Esophagus mucosa (tissue), 1 donor: Measurements from ENCODE around the gene ZBTB7A. TPM values are rescaled to one million over a fixed set of nuclear protein-coding genes. Genes with fewer than 3 reads are reported as not detected.
A peak's percentile ranks its signal among the peaks of the same experiment; 100 is the strongest.

Experiments used
- ATAC-seq: fragments of 200-7000 bp; cut with Tn5 transposase; one replicate; pipeline ENCODE4 v1.9.1; 2020
- total RNA-seq: library from RNA; stranded (reverse); gene quantifications from one replicate; pipeline ENCODE4 v1.2.4, GENCODE V29; 2023
- donor health status: DM: yes; HTN: yes; CAD: no.

Gene ZBTB7A
- total RNA-seq, 1 donor from 2014 or later: 53.7 TPM

DNA sequence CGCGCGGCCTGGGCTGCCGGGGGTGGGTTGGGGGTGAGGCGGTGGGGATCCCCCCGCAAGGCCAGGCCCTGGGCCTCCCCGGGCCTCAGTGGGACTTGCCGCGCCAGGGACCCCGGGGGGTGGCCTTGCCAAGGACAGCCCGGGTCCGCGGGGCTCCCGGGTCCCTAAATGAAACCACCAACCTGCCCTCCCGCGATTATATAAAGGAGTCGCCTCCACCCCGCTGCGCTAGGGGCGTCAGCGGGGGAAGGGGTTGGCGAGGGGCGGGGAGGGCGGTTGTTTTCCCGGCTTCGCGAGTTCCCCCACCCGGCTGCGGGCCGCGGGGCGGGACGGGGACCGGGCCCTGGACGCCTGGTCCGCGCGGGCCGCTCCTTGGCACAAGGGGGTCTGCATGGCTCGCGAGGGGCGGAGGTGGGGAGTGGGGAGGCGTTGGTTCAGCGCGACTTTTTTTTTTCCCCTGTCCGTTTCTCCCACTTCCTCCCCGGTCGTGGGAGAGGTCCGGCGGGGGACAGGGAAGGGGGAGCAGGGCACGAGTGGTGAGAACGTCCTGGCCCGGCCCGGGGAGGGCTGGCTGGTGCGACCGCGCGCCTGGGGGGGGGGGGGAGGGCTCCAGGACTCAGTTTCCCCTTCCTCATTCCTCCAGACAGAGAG is 822 bp upstream of the ZBTB7A start:
- no peak for ATAC-seq

GRCh38 chr19:4066176-4066606 is 508 bp downstream of the ZBTB7A start:
- ATAC-seq: no peak

- peak; percentile 75 for ATAC-seq
Observed at GRCh38 chr19:4065430-4066175, 1.1 kb downstream of the ZBTB7A start.

DNA sequence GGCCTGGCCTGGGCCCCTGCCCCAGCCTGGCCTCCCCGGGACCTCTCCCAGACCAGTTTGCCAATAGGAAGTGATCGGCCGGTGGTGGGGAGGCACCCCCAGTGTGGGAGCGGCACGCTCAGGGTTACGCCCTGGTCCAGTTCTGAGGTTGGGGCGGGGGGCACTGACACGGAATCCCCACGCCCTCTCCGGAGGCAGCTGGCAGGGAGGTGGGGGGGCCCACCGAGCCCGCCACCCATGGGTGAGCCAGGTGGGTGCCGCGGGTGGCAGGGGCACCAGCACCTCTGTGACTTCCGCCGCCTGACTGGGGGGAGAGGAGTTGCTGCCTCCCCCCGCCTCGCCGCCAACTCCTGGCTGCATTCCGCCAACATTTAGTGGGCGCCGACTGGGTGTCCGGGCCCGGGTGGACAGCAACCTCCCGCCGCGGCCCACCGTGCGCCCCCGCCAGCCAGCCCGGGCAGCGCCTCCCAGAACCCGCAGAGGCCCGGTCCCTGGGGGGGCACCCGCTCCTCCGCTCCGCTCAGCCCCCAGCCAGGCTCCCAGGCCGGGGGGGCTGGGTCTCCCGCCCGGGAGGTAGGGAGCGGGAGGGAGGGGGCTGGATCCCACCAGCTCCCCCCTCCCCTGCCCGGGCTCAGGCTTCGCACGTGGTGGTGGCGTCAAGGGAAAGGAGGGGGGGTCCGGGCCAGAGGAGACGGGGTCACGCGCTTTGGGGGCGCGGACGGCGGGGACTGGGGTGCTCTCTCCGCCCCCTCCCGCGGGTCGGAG is 2.0 kb downstream of the ZBTB7A start:
- no peak for ATAC-seq

DNA sequence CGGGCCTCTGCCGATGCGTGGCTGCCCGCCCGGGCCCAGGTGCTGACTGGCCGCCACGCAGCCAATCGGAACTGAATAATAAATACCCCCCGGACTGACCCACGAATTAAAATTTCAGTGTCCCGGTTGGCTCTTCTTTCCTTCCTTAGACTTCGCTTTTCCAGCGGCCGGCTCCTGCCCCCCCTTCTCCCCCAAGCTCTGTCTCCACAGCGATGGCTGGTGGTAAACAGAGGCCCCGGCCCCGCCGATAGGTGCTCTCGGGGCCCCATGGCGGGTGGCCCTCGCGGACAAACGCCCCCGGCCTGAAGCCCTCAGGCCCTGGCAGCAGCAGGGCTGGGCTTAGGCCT is 2.6 kb downstream of the ZBTB7A start:
- ATAC-seq: no peak

DNA sequence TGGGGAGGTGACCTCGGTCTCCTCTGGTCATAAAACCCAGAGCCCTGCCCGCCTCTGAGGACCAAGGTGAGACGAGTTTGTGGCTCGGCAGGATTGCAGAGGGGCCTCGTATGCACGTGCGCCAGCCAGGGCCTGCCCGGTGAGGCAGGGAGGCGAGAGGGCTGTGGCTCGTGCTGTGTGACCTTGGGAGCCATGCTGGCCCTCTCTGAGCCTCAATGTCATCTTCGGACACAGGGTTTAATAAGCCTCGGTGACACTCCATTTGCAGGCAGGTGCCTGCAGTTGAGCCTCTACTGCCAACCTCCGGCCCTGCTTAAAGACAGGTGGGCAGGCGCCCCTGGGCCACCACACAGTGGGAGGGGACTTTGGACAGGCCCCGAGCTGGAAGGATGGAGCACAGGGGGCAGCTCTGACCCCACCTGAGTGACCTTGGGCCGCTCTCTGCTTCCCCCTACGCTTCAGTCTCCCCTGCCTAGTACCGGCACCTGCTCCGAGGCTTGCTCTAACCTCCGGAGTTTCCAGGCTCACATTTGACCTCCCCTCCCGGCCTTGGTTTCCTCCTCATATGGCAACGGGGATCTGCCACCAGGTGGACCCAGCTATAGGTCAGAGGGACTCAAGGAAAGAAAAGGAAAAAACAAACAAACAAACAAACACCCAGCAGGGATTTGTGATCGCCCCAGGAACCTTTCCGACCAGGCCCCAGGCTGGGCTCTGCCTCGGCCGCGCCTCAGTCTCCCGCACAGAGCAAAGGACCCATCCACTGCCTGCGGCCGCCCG is 3.1 kb downstream of the ZBTB7A start:
- ATAC-seq: no peak

- ATAC-seq: no peak
Observed at GRCh38 chr19:4062419-4063368, 4.0 kb downstream of the ZBTB7A start.

DNA sequence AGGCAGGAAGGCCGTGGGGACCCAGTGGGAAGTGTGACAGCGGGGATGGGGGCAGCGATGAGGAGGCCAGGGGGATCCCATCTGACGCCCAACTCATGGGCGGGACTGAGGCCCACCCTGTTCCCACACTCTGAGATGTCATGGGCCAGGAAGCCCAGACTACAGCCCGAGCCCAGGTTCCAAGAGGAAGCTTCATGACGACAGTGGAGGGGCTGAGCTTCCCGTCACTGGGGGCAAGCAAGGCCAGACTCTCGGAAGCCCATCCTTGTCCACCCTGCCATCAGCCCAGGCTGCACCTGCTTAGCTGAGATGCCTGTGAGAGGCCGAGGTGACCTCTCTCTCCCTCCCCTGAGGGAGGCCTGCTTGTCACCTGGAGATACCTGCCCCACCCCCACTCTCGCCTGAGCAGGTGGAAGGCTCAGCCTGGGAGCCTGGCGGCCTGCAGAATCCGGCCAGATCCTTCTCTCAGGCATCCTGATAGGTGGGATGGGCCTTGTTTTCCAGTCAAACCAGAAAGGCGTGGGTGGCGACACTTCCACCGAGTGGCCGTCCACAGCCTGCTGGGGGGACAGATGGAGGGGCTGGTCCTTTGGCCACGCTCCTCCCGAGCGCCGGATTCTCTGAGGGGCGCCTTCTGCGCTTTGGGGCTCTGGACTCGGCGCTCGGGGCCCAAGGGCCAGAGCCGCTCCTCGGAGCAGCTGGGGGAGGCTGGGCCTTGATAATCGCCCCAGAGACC is 4.8 kb downstream of the ZBTB7A start:
- peak; percentile 1 for ATAC-seq

DNA sequence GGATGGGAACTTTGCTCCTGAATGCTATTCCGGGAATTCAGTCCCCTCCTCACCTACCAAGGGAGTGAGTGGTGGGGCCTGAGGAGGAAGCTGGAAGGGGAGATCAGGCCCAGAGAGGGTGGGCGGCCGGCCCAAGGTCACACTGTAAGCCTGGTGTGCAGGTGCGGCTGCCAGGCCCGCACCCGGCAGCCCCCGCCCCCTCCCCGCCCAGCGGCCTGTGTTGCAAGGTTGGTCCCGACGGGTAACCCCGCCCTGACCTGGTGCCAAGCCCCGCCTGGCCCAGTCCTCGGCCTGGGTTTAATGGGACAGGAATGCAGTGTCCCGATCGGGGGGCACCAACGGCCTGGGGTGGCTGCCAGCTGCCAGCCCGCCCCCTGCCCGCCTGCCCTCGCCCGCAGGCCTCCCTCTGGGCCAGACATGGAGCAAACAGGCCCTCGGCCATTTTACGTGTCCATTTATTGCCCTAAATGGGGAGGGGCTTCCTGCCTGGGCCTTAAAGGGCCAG is 5.5 kb downstream of the ZBTB7A start:
- peak; percentile 39 for ATAC-seq

DNA sequence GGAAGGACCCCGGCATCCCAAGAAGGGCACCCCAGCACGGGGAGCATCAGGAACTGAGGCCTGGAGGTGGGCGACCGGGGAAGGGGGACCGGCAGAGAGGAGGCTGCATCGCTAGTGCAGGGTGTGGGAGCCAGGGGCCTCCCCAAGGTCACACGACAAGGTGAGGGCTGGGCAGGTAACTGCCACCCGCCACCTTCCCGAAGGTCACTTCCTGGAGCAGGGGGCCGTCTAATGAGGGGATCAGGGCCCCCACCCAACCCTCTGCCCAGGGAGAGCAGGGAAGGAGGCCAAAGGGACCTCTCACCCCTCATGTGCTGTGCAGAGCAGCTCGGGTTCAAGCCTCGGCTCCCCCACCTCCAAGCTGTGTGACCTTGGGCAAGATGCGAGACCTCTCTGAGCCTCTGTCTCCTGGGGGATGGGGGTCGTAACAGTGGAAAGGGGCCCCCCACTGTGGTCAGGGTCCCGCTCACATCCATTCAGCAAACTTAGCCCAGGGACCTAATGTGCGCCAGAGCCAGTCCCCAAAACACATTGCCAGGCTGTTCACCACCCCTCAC is 6.0 kb downstream of the ZBTB7A start:
- no peak for ATAC-seq

DNA sequence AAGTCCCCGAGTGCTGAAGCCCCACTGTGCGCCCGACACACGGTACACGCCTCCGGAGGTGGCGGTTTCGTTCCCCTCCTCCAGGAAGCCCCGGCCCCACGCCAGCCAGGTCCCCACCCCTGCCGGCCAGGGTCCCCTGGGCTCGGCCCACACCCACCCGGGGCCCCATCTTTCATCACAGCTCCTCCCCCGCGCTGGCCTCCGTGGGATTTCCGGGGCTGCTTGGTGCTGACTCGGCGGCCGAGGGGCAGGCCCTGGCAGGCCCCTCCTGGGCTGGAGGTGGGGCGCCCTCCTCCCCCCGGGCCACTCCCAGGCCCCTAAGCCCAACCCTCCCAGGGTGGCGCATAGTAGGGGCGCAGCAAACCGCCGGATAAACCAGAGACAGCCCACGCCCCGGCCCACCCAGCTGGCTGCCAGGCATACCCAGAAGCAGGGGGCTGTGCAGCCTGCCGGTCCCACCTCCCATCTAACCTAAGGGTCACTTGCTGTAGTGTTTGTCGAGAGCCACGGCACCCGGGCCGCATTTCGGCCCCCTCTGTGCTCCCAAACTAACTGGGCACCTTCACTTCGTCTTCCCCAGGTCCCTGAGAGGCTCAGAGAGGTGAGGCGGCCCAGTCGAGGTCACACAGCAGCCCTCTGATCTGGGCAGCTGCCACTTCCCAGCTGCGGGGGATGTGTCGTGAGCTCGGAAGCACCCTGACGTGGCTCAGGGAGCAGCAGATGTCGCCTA is 6.6 kb downstream of the ZBTB7A start:
- ATAC-seq: peak; percentile 64

DNA sequence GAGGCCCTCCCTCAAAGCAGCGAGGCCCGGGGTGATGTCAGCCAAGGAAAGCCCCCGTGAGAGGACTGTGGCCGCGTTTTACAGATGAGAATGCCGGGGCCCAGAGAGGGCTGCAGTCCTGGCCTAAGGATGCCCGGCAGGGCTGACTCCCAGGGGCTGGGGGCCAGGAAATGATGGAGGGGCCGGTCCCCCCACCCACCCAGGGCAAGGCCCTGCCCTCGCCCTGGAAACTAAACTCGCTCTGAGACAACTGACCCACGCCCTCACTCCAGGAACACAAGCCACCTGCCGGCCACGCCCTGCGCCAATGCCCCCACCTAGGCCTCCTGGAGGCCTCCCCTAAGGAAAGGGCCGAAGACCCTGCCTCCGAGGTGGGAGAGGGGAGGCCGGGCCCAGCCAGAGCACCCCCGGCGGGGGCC is 7.2 kb downstream of the ZBTB7A start:
- peak; percentile 14 for ATAC-seq

- no peak for ATAC-seq
Observed at GRCh38 chr19:4058693-4059452, 7.8 kb downstream of the ZBTB7A start.

- ATAC-seq: peak; percentile 58
Observed at GRCh38 chr19:4057931-4058692, 8.6 kb downstream of the ZBTB7A start.

- no peak for ATAC-seq
Observed at GRCh38 chr19:4055209-4055552, 11.5 kb downstream of the ZBTB7A start.

GRCh38 chr19:4054441-4055208 is 12.1 kb downstream of the ZBTB7A start:
- no peak for ATAC-seq
